ENCODE measurements around the gene USP48.
"Not testable (repeated sequence)": the region's sequence is repeated elsewhere in the genome, so short reads cannot be mapped to it uniquely, and the experiment has no call there.

USP48 gene

GRCh38 chr1:21680918-21681317 is 102.0 kb downstream of the USP48 start:
- Histone ChIP-seq H3K36me3 (ENCODE audit: insufficient read depth, low read length) (peaks cover 41% of the 10 kb centered on the region), H3K27me3 (ENCODE audit: insufficient read depth, low read length) (no peaks in the 10 kb centered on the region), H3K9me3 (ENCODE audit: low read length) (peaks cover 10% of the 10 kb centered on the region), H3K4me3 (ENCODE audit: low read length) (no peak overlapping the region), H2AFZ (ENCODE audit: low read depth, low read length) (no peak overlapping the region), H3K4me1 (ENCODE audit: insufficient read depth, low read length) (no peaks in the 10 kb centered on the region)

GRCh38 chr1:21680381-21680780 is 102.6 kb downstream of the USP48 start:
- Histone ChIP-seq H3K9me3 (ENCODE audit: low read length) (peaks cover 5% of the 10 kb centered on the region), H3K36me3 (ENCODE audit: insufficient read depth, low read length) (peaks cover 38% of the 10 kb centered on the region), H2AFZ (ENCODE audit: low read depth, low read length) (no peak overlapping the region), H3K27me3 (ENCODE audit: insufficient read depth, low read length) (no peaks in the 10 kb centered on the region), H3K4me1 (ENCODE audit: insufficient read depth, low read length) (no peaks in the 10 kb centered on the region), H3K4me3 (ENCODE audit: low read length) (no peak overlapping the region)

GRCh38 chr1:21677168-21677567 is 105.8 kb downstream of the USP48 start:
- Histone ChIP-seq H3K27me3 (ENCODE audit: insufficient read depth, low read length) (no peaks in the 10 kb centered on the region), H3K36me3 (ENCODE audit: insufficient read depth, low read length) (peaks cover 21% of the 10 kb centered on the region), H3K4me1 (ENCODE audit: insufficient read depth, low read length) (no peaks in the 10 kb centered on the region), H2AFZ (ENCODE audit: low read depth, low read length) (no peak overlapping the region), H3K4me3 (ENCODE audit: low read length) (no peak overlapping the region), H3K9me3 (ENCODE audit: low read length) (no peaks in the 10 kb centered on the region)

GRCh38 chr1:21674957-21675356 is 108.0 kb downstream of the USP48 start:
- no peak overlapping the region for H3K4me3 ChIP-seq (ENCODE audit: low read length)
- H3K27me3 ChIP-seq (ENCODE audit: insufficient read depth, low read length): peaks cover 3% of the 10 kb centered on the region
- no peak overlapping the region for H2AFZ ChIP-seq (ENCODE audit: low read depth, low read length)
- no peaks in the 10 kb centered on the region for H3K4me1 ChIP-seq (ENCODE audit: insufficient read depth, low read length)
- peaks cover 12% of the 10 kb centered on the region for H3K36me3 ChIP-seq (ENCODE audit: insufficient read depth, low read length)
- no peaks in the 10 kb centered on the region for H3K9me3 ChIP-seq (ENCODE audit: low read length)

- H3K4me3 ChIP-seq (ENCODE audit: low read length): not testable (repeated sequence)
These were observed 109.1 kb downstream of the USP48 start for GRCh38 chr1:21673853-21674252.

GRCh38 chr1:21673277-21673780 is 109.6 kb downstream of the USP48 start:
- Histone ChIP-seq H2AFZ (ENCODE audit: low read depth, low read length) (no peak overlapping the region), H3K36me3 (ENCODE audit: insufficient read depth, low read length) (peaks cover 2% of the 10 kb centered on the region), H3K9me3 (ENCODE audit: low read length) (no peaks in the 10 kb centered on the region), H3K4me1 (ENCODE audit: insufficient read depth, low read length) (peaks cover 6% of the 10 kb centered on the region), H3K4me3 (ENCODE audit: low read length) (no peak overlapping the region), H3K27me3 (ENCODE audit: insufficient read depth, low read length) (peaks cover 15% of the 10 kb centered on the region)

More at GRCh38 chr1:21673853-21674252, 109.1 kb downstream of the USP48 start:
- not testable (repeated sequence) for H3K9me3 ChIP-seq (ENCODE audit: low read length); H2AFZ ChIP-seq (ENCODE audit: low read depth, low read length); H3K4me1 ChIP-seq (ENCODE audit: insufficient read depth, low read length); H3K36me3 ChIP-seq (ENCODE audit: insufficient read depth, low read length); H3K27me3 ChIP-seq (ENCODE audit: insufficient read depth, low read length)

- Histone ChIP-seq H3K4me1 (ENCODE audit: insufficient read depth, low read length) (peaks cover 8% of the 10 kb centered on the region), H3K9me3 (ENCODE audit: low read length) (no peaks in the 10 kb centered on the region), H3K27me3 (ENCODE audit: insufficient read depth, low read length) (peaks cover 22% of the 10 kb centered on the region), H2AFZ (ENCODE audit: low read depth, low read length) (no peak overlapping the region), H3K4me3 (ENCODE audit: low read length) (no peak overlapping the region), H3K36me3 (ENCODE audit: insufficient read depth, low read length) (no peaks in the 10 kb centered on the region)
These were observed 110.3 kb downstream of the USP48 start for GRCh38 chr1:21672478-21673276.

GRCh38 chr1:21671915-21672314 is 111.0 kb downstream of the USP48 start:
- no peaks in the 10 kb centered on the region for H3K9me3 ChIP-seq (ENCODE audit: low read length)
- no peaks in the 10 kb centered on the region for H3K36me3 ChIP-seq (ENCODE audit: insufficient read depth, low read length)
- H2AFZ ChIP-seq (ENCODE audit: low read depth, low read length): no peak overlapping the region
- peaks cover 27% of the 10 kb centered on the region for H3K27me3 ChIP-seq (ENCODE audit: insufficient read depth, low read length)
- no peak overlapping the region for H3K4me3 ChIP-seq (ENCODE audit: low read length)
- H3K4me1 ChIP-seq (ENCODE audit: insufficient read depth, low read length): peaks cover 16% of the 10 kb centered on the region

- Histone ChIP-seq H2AFZ (ENCODE audit: low read depth, low read length) (no peak overlapping the region), H3K4me1 (ENCODE audit: insufficient read depth, low read length) (peaks cover 22% of the 10 kb centered on the region), H3K36me3 (ENCODE audit: insufficient read depth, low read length) (no peaks in the 10 kb centered on the region), H3K27me3 (ENCODE audit: insufficient read depth, low read length) (peaks cover 27% of the 10 kb centered on the region), H3K9me3 (ENCODE audit: low read length) (no peaks in the 10 kb centered on the region), H3K4me3 (ENCODE audit: low read length) (no peak overlapping the region)
These were observed 111.7 kb downstream of the USP48 start for GRCh38 chr1:21670956-21671902.

- Histone ChIP-seq H3K9me3 (ENCODE audit: low read length) (no peaks in the 10 kb centered on the region), H3K27me3 (ENCODE audit: insufficient read depth, low read length) (peaks cover 30% of the 10 kb centered on the region), H2AFZ (ENCODE audit: low read depth, low read length) (no peak overlapping the region), H3K4me3 (ENCODE audit: low read length) (no peak overlapping the region), H3K4me1 (ENCODE audit: insufficient read depth, low read length) (peaks cover 27% of the 10 kb centered on the region), H3K36me3 (ENCODE audit: insufficient read depth, low read length) (no peaks in the 10 kb centered on the region)
These were observed 112.7 kb downstream of the USP48 start for GRCh38 chr1:21670059-21670881.

GRCh38 chr1:21669258-21670058 is 113.5 kb downstream of the USP48 start, which contains the start of gene RAP1GAP:
Gene RAP1GAP, minus strand, starts transcription at chr1:21669357. Its CDS starts 49,325 bp downstream, at chr1:21620032.
- Histone ChIP-seq H2AFZ (ENCODE audit: low read depth, low read length) (no peak within 1 kb of the TSS), H3K9me3 (ENCODE audit: low read length) (no peaks in the 10 kb centered on the region), H3K4me1 (ENCODE audit: insufficient read depth, low read length) (peaks cover 27% of the 10 kb centered on the region), H3K36me3 (ENCODE audit: insufficient read depth, low read length) (no peaks in the 10 kb centered on the region), H3K4me3 (ENCODE audit: low read length) (peak within 1 kb of the TSS; percentile 34), H3K27me3 (ENCODE audit: insufficient read depth, low read length) (peaks cover 34% of the 10 kb centered on the region)

- Histone ChIP-seq H3K36me3 (ENCODE audit: insufficient read depth, low read length) (no peaks in the 10 kb centered on the region), H3K4me3 (ENCODE audit: low read length) (peak overlapping the region; percentile 34), H3K9me3 (ENCODE audit: low read length) (no peaks in the 10 kb centered on the region), H2AFZ (ENCODE audit: low read depth, low read length) (no peak overlapping the region), H3K4me1 (ENCODE audit: insufficient read depth, low read length) (peaks cover 27% of the 10 kb centered on the region), H3K27me3 (ENCODE audit: insufficient read depth, low read length) (peaks cover 34% of the 10 kb centered on the region)
These were observed 114.0 kb downstream of the USP48 start for GRCh38 chr1:21668951-21669257.
